HEK293T (cell line): ENCODE data around the gene CMPK1.

Source experiments
- CTCF ChIA-PET: fragments of 350-600 bp; formaldehyde crosslinking; extraction: SDS; loops from one replicate; lab custom pipeline; 2021; ENCODE audit warnings: antibody characterized with exemption, inconsistent platforms; lab: Yijun Ruan, JAX
- POLR2A ChIA-PET: fragments of 350-600 bp; formaldehyde crosslinking; extraction: SDS; loops from one replicate; lab custom pipeline; 2020; ENCODE audit warnings: antibody characterized with exemption, inconsistent platforms; lab: Yijun Ruan, JAX
- DNase-seq: peaks from one replicate; pipeline ENCODE4 v3.0.0; 2012; ENCODE audit warnings: mixed read lengths; ENCODE audit errors: extremely low spot score
- ARNT ChIP-seq: fragments of 450-650 bp; IDR thresholded peaks from 2 replicates; pipeline ENCODE4 v1.6.1; 2017; ENCODE audit warnings: mild to moderate bottlenecking
- BHLHE40 ChIP-seq: fragments of 450-650 bp; IDR thresholded peaks from 2 replicates; pipeline ENCODE4 v1.6.1; 2016; ENCODE audit warnings: mild to moderate bottlenecking, moderate library complexity, borderline replicate concordance
- CTBP1 ChIP-seq: fragments of 450-650 bp; IDR thresholded peaks from 2 replicates; pipeline ENCODE4 v1.6.1; 2016; ENCODE audit warnings: borderline replicate concordance
- ELF4 ChIP-seq: fragments of 450-650 bp; IDR thresholded peaks from 2 replicates; pipeline ENCODE4 v1.6.1; 2017; ENCODE audit warnings: antibody characterized with exemption
- FOXA1 ChIP-seq: fragments of 450-650 bp; IDR thresholded peaks from 2 replicates; pipeline ENCODE4 v1.6.1; 2016; ENCODE audit warnings: mild to moderate bottlenecking
- FOXK2 ChIP-seq: fragments of 450-650 bp; IDR thresholded peaks from 2 replicates; pipeline ENCODE4 v1.6.1; 2016; ENCODE audit warnings: mild to moderate bottlenecking
- FOXM1 ChIP-seq: fragments of 450-650 bp; IDR thresholded peaks from 2 replicates; pipeline ENCODE4 v1.6.1; 2017; ENCODE audit warnings: mild to moderate bottlenecking, borderline replicate concordance
- HDGF ChIP-seq: fragments of 450-650 bp; IDR thresholded peaks from 2 replicates; pipeline ENCODE4 v1.6.1; 2017; ENCODE audit warnings: antibody characterized with exemption, borderline replicate concordance
- L3MBTL2 ChIP-seq: fragments of 450-650 bp; conservative IDR thresholded peaks from 2 replicates; pipeline ENCODE4 v1.6.1; 2016; ENCODE audit warnings: mild to moderate bottlenecking
- LEF1 ChIP-seq: fragments of 450-650 bp; IDR thresholded peaks from 2 replicates; pipeline ENCODE4 v1.6.1; 2017; ENCODE audit warnings: mild to moderate bottlenecking, borderline replicate concordance
- NFRKB ChIP-seq: fragments of 450-650 bp; IDR thresholded peaks from 2 replicates; pipeline ENCODE4 v1.6.1; 2016; ENCODE audit warnings: mild to moderate bottlenecking, moderate library complexity
- SP1 ChIP-seq: fragments of 450-650 bp; IDR thresholded peaks from 2 replicates; pipeline ENCODE4 v1.6.1; 2017
- SUZ12 ChIP-seq: fragments of 450-650 bp; IDR thresholded peaks from 2 replicates; pipeline ENCODE4 v1.6.1; 2016; ENCODE audit warnings: mild to moderate bottlenecking
- TARDBP ChIP-seq: fragments of 450-650 bp; IDR thresholded peaks from 2 replicates; pipeline ENCODE4 v1.6.1; 2016
- ZNF384 ChIP-seq: fragments of 450-650 bp; IDR thresholded peaks from 2 replicates; pipeline ENCODE4 v1.6.1; 2016
- TF ChIP-seq, protein P1 (sequence below): fragments of 450-650 bp; IDR thresholded peaks from 2 replicates; pipeline ENCODE4 v1.6.1; 2016

CMPK1 gene

DNA sequence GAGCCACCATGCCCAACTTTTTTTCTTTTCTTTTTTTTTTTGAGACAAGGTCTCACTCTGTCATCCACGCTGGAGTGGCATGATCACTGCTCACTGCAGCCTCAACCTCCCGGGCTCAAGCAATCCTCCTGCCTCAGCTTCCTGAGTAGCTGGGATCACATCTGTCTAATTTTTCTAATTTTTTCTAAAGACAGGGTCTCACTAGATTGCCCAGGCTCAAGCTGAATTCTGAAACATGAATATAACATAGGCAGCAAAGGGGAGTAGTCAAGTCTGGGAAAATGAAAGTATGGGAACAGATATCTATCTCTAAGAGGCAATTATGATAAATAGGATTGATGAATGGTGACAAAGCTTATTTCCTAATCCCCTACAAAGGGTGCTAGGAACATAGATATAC, 7.3 kb upstream of the CMPK1 start:
- no peak for DNase-seq
- no peak for TF ChIP-seq FOXA1
- TF ChIP-seq NFRKB: no peak
- TF ChIP-seq BHLHE40: no peak
- TF ChIP-seq ZNF384: no peak
- TF ChIP-seq FOXM1: no peak
- TF ChIP-seq L3MBTL2: no peak
- no peak for TF ChIP-seq HDGF
- ChIA-PET CTCF (interaction anchor here (1.0 to 1.2 kb wide), 2 partner anchors 13 to 63 kb away, joined by 3 to 4 read pairs; no protein-coding TSS in a partner anchor), POLR2A (interaction anchor here (4.6 kb wide), 1 partner anchor 12 kb away, joined by 52 read pairs; the partner anchor contains the start of gene STIL)

DNA sequence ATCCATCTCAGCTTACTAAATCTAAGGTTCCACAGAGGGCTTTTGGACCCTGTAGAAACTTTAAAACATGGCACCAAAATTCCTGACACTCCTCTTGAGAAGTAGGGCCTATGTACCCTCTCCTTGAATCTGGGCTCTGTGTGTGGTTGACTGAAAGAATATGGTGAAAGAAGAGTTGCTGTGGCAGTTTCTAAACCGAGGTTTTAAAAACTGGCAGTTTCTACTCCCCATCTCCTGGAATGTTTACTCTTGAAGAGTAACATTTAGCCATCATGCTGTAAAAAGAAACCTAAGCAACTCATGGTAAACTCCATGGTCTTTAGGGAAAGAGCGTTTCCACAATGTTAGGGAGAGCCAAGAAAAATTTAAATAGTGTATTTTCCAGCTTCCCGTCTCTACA, 4.6 kb upstream of the CMPK1 start:
- CTCF ChIA-PET: no interaction called here
- TF ChIP-seq FOXA1 (no peak), HDGF (no peak), ELF4 (no peak), SP1 (no peak), CTBP1 (no peak), ZNF384 (no peak), NFRKB (no peak), LEF1 (no peak), BHLHE40 (no peak), FOXM1 (no peak), FOXK2 (no peak), SUZ12 (no peak), L3MBTL2 (no peak), TARDBP (no peak)
- TF ChIP-seq, protein P1, sequence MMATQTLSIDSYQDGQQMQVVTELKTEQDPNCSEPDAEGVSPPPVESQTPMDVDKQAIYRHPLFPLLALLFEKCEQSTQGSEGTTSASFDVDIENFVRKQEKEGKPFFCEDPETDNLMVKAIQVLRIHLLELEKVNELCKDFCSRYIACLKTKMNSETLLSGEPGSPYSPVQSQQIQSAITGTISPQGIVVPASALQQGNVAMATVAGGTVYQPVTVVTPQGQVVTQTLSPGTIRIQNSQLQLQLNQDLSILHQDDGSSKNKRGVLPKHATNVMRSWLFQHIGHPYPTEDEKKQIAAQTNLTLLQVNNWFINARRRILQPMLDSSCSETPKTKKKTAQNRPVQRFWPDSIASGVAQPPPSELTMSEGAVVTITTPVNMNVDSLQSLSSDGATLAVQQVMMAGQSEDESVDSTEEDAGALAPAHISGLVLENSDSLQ: no peak
- DNase-seq: no peak
- POLR2A ChIA-PET: interaction anchor here (1.7 kb wide), 1 partner anchor 14 kb away, joined by 6 read pairs; the partner anchor contains the start of gene STIL

DNA sequence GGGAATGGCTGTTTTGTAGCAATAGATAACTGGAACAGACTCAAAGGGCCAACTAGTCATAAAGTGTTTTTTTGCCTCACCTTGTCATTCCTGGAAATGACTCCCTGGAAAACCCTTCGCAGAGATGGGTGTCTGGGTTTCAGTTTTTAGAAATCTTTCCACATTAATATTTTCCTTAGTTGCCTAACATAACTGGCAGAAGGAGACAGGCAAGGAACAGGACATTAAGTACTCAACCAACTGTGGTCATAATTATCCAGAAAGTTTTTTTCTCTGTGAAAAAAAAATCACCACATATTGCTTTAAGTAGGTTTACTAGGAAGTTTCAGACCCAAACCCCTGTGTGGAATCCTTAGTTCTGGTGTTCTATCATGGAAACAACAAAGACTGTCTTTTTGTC, 3.4 kb upstream of the CMPK1 start:
- DNase-seq: no peak
- ChIA-PET POLR2A (interaction anchor here (0.6 to 1.0 kb wide), 2 partner anchors 16 to 151 kb away, joined by 3 to 4 read pairs; partner anchors contain the start of gene STIL), CTCF (no interaction called here)
- TF ChIP-seq SP1: no peak

DNA sequence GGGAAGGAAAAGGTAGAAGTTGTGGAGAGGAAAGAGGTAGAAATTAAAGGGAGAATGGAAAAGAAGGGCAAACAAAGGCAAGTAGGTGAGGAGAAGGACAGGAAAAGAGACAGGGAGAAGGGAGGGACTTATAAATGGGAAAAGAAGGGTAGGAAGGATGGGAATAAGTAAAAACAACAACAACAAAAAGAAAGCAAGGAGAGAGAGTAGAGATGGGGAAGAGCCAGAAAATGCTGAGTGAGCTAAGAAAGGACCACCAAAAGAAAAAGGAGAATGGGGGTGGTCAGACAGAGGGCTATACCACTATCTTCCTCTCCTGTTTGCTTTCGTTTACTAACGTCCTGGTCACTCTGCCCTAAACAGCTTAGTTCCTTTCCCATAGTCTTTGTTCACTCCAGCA, 1.7 kb upstream of the CMPK1 start:
- no peak for DNase-seq
- ChIA-PET CTCF (no interaction called here), POLR2A (interaction anchor here (3.8 kb wide), 1 partner anchor 18 kb away, joined by 88 read pairs; the partner anchor contains the start of gene STIL)
- no peak for TF ChIP-seq SP1
- TF ChIP-seq FOXK2: no peak

DNA sequence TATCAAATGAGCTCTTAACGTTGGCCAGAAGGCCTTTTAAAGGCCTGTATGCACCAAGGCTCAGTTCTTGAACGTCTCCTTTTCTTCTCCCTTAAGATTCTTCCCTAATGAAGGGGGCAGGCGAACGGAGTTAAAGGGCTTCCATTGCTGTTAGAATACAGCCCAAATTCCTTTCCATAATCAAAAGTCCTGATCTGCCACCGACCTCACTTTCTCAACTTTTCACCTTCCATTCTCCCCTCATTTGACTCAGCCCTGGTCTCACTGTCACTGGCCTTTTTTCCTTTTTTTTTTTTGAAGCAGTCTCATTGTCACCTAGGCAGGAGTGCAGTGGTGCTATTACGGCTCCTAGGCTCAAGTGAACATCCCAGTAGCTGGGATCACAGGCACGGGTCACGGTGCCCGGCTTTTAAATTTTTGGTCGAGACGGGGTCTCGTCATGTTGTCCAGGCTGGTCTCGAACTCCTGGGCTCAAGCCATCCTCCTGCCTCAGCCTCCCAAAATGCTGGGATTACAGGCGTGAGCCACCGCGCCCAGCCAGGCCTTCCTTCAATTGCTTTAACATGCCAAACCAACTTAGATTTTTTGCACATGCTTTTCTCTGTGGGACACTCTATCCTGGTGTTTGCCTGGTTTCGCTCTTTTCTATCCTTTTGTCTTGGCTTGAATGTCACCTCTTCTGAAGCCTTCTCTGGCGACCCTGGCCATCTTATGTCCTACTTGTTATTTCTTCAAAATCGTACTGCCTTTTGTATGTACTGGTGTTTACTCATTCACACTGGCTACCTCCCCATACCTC, 612 bp upstream of the CMPK1 start:
- DNase-seq: no peak
- TF ChIP-seq ARNT (no peak), BHLHE40 (no peak), SP1 (no peak), LEF1 (no peak), FOXA1 (no peak), FOXM1 (no peak), HDGF (no peak), FOXK2 (no peak), NFRKB (no peak), SUZ12 (no peak), CTBP1 (no peak), ZNF384 (no peak), ELF4 (no peak), L3MBTL2 (no peak; the same call in none of the 2 replicates), TARDBP (no peak)
- TF ChIP-seq, protein P1: no peak
- CTCF ChIA-PET: interaction anchor here (1.0 kb wide), 2 partner anchors 9 to 19 kb away, joined by 5 to 6 read pairs; partner anchors contain the start of gene STIL
- POLR2A ChIA-PET: interaction anchor here (0.7 to 3.8 kb wide), 18 partner anchors 9 to 393 kb away, joined by 3 to 88 read pairs (median 4); partner anchors contain the start of genes PDZK1IP1 and STIL

DNA sequence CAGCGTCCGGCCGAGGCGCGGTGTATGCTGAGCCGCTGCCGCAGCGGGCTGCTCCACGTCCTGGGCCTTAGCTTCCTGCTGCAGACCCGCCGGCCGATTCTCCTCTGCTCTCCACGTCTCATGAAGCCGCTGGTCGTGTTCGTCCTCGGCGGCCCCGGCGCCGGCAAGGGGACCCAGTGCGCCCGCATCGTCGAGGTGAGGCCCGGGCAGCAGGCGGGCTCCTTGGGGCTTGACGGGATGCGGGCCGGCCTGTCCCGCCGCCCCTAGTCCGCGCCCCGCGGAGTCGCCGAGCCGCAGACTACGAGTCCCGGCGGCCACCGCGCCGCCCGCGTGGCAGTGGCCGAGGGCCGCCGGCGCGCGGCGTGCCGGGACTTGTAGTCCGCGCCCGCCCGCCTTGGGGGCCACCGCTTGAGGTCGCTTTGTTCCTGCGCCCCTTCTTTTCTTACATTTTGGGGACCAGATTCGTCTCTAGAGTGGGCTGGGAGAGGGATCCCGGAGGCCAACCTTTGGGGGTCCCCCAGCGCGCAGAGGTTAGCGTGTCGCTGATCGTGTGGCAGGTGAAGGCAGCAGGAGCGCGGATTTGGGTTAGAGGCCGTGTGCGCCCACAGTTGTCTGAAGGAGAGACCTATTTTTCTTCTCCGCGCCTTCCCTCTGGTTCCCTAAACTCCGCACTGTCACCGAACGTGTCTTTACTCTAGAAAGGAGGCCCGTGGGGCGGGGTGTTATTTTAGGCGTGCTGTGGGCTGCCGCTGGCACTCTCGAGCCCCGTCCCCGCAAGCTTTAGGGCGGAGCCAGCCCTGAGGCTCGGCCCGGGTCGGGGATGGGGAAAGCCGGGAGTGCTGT, 553 bp downstream of the CMPK1 start:
- ChIA-PET CTCF (interaction anchor here (0.6 to 1.2 kb wide), 4 partner anchors 10 to 144 kb away, joined by 3 to 6 read pairs (median 4); partner anchors contain the start of gene PDZK1IP1), POLR2A (interaction anchor here (0.6 to 3.8 kb wide), 25 partner anchors 10 to 392 kb away, joined by 3 to 88 read pairs (median 3); partner anchors contain the start of genes PDZK1IP1 and STIL)
- peak; percentile 86 for DNase-seq
- TF ChIP-seq LEF1 (0 out of 2 replicates have a peak, but pooled peaks have one; percentile 28), ELF4 (no peak)
